Raji (cell line): ENCODE measurements around the gene USP30.

Source experiments
- POLR2A ChIP-seq: IDR thresholded peaks from 2 replicates; pipeline ENCODE4 v1.6.1; 2011; ENCODE audit warnings: low read depth, low read length, control low read depth; ENCODE audit not compliant: insufficient read depth

The USP30 gene

GRCh38 chr12:109130297-109131153 is 78.1 kb downstream of the USP30 start:
- TF ChIP-seq POLR2A: no peak

DNA sequence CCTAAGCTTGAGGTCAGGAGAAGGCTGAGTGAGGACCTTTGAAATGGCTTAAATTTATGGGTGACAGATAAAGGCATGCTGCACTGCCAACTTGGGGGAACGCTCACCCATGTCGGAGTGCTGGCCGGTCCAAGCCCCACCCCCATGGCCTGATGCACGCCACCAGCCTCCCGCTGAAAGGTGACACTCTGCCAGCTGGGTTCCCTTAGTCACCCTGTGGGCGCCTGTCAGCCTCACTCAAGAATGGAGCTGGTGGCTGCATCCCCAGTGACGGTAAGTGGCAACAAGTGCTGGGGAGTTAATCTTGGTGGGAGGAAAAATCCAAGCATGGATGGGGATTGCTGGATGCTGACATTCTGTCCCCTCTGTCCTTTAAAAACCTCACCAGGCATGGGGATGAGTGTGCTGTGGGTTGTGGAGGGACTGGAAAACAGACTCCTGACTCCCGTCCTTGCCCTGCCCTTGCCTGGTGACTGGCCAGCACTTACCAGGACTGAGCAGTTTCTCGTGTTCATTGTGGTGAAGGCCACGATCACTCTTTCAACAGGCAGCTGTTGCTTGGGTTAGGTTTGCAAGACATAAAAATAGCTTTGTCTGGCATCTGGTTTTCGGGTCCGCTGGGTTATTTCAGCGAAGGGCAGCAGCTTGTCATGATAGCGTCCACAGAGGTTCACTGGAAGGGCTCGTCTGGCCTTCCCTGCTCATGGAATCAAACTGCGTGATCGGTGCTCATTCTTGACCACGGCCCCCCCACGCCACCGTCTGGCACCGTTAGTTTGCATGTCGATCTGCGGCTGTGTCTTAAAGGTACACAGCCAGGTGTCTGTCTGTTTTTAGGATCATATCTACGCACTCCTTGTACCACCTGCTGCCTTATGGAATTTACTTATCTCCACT is 79.0 kb downstream of the USP30 start:
- TF ChIP-seq POLR2A: no peak

- TF ChIP-seq POLR2A: no peak
Observed at GRCh38 chr12:109134186-109134917, 82.0 kb downstream of the USP30 start.

GRCh38 chr12:109137055-109137454 is 84.7 kb downstream of the USP30 start:
- no peak for TF ChIP-seq POLR2A
